ENCODE data around the gene ABCA1.
"Not testable (repeated sequence)": the region's sequence is repeated elsewhere in the genome, so short reads cannot be mapped to it uniquely, and the experiment has no call there.

The ABCA1 gene

GRCh38 chr9:104784098-104784497, 143.9 kb downstream of the ABCA1 start:
- no peak for DNase-seq

DNA sequence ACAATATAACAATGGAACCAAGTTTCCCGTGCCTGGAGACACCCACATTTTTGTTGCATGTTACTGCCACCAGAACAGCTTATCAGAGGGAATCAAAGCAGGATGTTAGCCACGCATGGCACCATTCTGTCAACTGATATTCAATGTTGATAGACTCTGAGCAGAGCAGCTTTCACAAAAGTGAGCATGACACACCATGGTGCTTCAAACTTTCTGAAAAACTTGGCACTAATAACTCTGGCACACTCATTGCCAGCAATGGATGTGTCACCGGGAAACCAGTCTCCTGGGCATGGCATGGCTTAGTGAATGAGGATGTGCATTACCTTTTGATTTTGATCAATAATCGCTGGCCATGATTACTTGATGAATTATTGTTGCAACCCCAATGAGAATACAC, 144.4 kb downstream of the ABCA1 start:
- DNase-seq = no peak

GRCh38 chr9:104780796-104781395, 147.1 kb downstream of the ABCA1 start:
- no peak for DNase-seq

DNA sequence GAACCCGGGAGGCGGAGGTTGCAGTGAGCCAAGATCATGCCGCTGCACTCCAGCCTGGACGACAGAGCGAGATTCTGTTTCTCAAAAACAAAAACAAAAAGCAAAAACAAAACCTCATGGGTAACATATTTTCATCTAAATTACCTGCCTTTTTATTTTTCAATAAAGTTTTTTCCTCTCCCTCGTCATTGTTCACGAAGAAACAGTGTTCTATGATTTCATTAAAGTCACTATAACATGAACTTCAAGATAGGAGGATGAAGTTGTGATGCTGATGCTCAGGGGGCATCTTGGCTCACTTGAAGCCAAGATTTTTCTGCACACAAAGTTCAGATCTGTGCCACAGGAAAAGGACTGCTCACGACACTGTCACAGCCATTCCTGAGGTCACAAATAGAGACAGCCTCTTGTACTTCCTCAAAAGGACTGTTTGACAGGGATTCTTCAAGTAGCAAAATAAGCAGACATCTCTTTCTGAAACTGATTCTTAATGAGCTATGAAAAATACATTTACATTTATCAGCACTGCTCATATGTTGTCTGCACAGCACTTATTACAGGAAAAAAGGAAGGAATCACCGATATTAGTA, 147.9 kb downstream of the ABCA1 start:
- no peak for DNase-seq

GRCh38 chr9:104779334-104779733, 148.6 kb downstream of the ABCA1 start:
- DNase-seq = no peak

DNA sequence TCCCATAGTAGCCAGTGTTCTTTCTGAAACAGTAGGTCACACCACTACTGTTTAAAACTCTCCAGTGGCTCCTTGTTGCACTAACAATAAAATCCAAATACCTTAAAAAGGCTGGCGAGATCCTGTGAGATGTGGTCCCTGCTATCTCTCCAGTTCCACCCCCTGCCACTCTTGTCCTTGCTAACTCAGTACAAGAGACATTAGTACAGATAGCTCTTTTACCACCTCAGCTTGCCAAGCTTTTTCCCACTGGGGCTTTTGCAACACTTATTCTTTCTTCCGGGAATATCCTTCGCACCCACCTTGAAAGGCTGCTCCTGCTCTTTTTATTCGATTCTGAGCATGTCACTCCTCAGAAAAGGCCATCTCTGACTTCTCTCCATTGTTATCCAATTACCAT, 149.2 kb downstream of the ABCA1 start:
- no peak for DNase-seq

- DNase-seq = no peak
Observed at GRCh38 chr9:104776797-104777196, 151.2 kb downstream of the ABCA1 start.

- no peak for DNase-seq
Observed at GRCh38 chr9:104775976-104776375, 152.0 kb downstream of the ABCA1 start.

- no peak for DNase-seq
Observed at GRCh38 chr9:104775574-104775936, 152.4 kb downstream of the ABCA1 start.

DNA sequence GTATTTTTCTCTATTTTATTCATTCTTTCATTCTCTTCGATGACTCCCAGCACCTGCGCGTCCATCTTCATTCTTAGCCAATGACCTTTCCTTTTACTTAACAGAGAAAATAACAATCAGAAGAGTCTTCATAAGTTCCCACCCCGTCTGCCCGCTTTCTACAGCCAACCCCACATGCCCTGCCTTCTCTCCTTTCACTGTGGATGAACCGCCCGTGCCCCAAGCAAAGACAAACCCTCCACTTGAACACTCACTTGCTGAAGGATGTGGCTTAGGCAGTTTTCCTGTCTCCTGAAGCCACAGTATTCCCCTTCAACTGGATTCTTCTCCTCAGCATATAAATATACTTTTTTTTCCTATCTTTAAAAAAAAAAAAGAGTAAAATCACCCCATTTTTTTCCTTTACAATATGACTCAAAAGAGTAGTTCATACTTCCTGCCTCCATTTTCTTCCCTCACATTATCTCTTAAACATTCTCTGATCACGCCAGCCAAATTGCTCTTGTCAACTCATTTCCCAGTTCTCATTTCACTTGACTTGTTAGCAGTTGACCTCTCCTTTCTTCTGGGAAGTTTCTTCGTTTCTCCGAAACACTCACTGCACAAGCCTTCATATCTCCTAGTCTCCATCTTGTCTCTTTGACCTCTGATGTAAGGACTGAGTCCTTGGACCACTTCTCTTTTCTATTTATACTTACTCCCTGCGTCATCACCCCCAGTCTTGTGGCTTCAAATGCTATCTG, 153.0 kb downstream of the ABCA1 start:
- no peak for DNase-seq

DNA sequence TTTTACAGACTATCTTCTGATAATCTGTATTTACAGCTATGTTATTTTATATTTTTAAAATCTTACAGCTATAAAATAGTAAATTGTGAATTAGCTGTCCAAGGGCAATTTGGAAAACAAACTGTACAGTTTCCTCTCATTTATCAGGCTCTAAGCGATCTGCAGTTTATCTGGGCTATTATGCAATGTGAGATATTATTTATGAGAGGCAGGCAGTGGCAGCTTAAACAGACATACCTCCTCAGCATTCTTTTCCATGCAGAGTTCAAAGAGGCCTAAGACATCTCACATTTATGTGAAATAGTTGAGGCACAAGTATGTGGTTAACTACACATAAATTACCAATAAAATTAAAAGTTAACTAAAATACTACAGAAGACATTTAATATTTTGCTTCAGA, 153.8 kb downstream of the ABCA1 start:
- DNase-seq = no peak

GRCh38 chr9:104772714-104773510, 155.0 kb downstream of the ABCA1 start:
- DNase-seq = no peak

GRCh38 chr9:104769655-104770054, 158.3 kb downstream of the ABCA1 start:
- DNase-seq = no peak

DNA sequence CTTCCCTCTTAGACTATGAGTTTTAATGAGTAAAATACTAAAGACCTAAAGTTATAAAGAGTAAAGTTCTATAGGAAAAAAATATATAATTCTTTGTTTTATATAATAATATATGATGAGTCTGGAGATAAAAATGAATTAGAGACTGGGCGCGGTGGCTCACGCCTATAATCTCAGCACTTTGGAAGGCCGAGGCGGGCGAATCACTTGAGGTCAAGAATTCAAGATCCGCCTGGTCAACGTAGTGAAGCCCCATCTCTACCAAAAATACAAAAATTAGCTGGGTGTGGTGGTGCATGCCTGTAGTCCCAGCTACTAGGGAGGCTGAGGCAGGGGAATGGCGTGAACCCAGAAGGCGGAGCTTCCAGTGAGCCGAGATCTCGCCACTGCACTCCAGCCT, 158.9 kb downstream of the ABCA1 start:
- DNase-seq = not testable (repeated sequence)

DNA sequence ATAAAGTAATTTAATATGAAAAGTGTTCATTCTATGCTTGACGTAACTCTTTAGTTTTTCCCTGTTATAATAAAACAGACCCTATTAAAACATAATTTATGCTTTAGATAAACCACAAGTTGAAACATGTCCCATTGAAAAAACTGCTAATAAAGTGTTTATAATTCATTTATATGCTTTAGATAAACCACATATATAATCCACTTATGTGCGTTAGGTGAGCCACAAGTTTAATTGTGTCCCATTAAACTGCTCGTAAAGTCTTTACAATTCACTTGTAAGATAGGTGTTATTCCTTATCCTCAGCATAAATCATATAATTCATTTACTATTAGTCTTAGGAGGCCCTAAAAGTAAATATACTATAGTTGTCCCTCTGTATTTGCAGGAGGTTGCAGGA, 160.4 kb downstream of the ABCA1 start:
- no peak for DNase-seq

DNA sequence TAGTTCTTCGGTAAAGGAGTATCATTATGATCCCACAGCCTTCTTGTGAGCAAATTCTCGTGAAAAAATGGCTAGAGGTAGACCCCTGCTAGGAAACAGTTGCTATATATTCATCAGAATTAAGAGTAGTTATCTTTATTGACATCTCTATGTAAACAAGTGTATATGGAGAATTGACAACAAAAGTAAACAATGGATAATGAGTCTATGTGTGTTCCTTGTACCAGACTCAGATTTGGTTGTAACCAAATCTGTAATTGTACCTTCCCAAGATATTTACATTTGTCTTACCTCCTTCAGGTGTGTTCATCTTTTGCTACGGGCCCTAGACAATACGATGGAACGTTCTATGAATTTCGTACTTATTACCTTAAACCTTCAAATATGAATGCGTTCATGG, 161.9 kb downstream of the ABCA1 start:
- DNase-seq = no peak

DNA sequence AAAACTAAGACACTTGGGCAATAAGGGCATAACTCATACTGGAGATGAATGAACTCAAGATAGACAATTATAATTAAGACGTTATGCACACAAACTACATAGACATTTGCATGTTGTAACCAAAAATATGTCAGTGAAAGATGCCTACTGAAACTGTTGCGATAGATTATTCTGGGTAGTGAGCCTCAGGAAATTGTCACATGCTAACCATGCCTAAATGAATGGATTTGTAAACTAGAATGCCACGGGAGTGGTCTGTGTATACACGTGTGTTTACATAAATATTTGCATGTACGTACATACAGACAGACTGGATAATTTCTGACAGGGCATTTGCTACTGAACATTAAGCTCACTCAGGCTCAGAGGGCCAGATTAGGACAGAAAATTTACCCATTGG, 162.8 kb downstream of the ABCA1 start:
- no peak for DNase-seq

GRCh38 chr9:104758974-104759373, 169.0 kb downstream of the ABCA1 start:
- no peak for DNase-seq

- no peak for DNase-seq
Observed at GRCh38 chr9:104750185-104750767, 177.7 kb downstream of the ABCA1 start.

DNA sequence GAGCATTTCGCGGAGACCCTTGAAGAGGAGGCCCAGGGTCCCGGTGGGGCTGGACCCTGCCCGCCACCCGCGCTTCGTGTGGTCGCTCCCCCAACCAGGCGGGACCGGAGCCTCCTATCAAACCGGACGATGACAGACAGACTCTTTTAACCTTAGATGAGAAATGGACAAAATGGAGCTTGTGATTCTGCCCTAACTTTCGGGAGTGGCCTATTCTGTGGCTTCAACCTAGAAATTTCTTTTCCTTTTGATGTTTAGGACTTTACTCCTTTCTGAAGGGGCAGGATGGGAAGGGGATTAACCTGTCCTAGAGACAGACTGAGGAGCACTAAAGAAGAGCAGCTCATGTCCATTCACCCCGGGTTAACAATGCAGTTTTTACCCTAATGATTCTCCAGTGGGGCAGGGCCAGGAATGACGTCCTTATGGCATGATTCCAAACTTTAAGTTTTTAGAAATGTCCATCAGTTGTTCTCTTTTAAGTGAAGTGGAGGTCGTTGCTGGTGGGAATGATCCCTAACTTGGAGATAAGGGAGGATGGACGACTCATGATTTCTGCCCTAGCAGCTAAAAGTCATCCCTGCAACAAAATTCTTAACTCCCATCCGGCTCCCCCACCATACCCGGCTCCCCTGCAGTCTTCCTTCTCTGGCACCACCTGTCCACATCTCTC, 179.5 kb downstream of the ABCA1 start:
- no peak for DNase-seq

GRCh38 chr9:104747565-104748358, 180.2 kb downstream of the ABCA1 start, which contains the start of gene NIPSNAP3A:
Gene NIPSNAP3A, plus strand, starts transcription at chr9:104747683. Its CDS starts 110 bp downstream, at chr9:104747793.
- DNase-seq = peak; percentile 96

DNA sequence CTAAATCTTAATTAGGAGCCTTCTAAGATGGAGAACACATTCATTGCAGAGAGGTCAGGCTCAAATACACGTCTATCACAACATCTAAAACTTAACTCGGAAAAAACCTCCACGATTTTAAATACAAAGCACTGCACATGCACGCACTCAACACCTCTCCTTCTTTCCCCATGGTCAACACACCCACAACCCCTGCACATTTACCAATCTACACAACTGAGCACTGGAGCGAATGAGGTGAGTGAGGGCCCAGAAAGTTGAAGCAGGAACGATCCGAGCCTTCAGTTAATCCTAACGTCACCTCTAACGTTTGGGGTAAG, 180.8 kb downstream of the ABCA1 start:
- DNase-seq = no peak

Data from retina (tissue), 1 donor.